Measurements from ENCODE around the gene SLITRK6.
A peak's percentile ranks its signal among the peaks of the same experiment; 100 is the strongest.
"Not testable (repeated sequence)": the region's sequence is repeated elsewhere in the genome, so short reads cannot be mapped to it uniquely, and the experiment has no call there.

The SLITRK6 gene

GRCh38 chr13:85799097-85799582 is at the start of gene SLITRK6:
SLITRK6 (minus strand) TSS chr13:85799419; CDS start chr13:85796508, 2,911 bp downstream.
- no peak for DNase-seq

GRCh38 chr13:85847012-85847411 is 47.8 kb upstream of the SLITRK6 start:
- DNase-seq, result no peak

GRCh38 chr13:85841427-85841826 is 42.2 kb upstream of the SLITRK6 start:
- no peak for DNase-seq

- no peak for DNase-seq
These were observed 34.7 kb upstream of the SLITRK6 start for GRCh38 chr13:85833921-85834320.

- peak; percentile 25 to 62 (median 47) for DNase-seq
These were observed 29.0 kb upstream of the SLITRK6 start for GRCh38 chr13:85828094-85828684.

GRCh38 chr13:85825454-85825853 is 26.2 kb upstream of the SLITRK6 start:
- DNase-seq, result no peak

GRCh38 chr13:85823832-85824231 is 24.6 kb upstream of the SLITRK6 start:
- DNase-seq, result no peak

- no peak for DNase-seq
These were observed 20.3 kb upstream of the SLITRK6 start for GRCh38 chr13:85819513-85819912.

GRCh38 chr13:85816413-85816812 is 17.2 kb upstream of the SLITRK6 start:
- no peak for DNase-seq

- DNase-seq, result no peak
These were observed 13.1 kb upstream of the SLITRK6 start for GRCh38 chr13:85812282-85812681.

- no peak for DNase-seq
These were observed 9.6 kb upstream of the SLITRK6 start for GRCh38 chr13:85808811-85809210.

- DNase-seq, result peak; percentile 55 to 70 (median 63)
These were observed 7.4 kb upstream of the SLITRK6 start for GRCh38 chr13:85806553-85807175.

GRCh38 chr13:85798556-85798955 is 663 bp downstream of the SLITRK6 start:
- DNase-seq, result no peak

- no peak for DNase-seq
These were observed 1.9 kb downstream of the SLITRK6 start for GRCh38 chr13:85797311-85797710.

- DNase-seq, result no peak
These were observed 14.0 kb downstream of the SLITRK6 start for GRCh38 chr13:85785205-85785604.

GRCh38 chr13:85772367-85772766 is 26.9 kb downstream of the SLITRK6 start:
- peak; percentile 36 to 55 (median 55) for DNase-seq

- DNase-seq, result peak in 2 of 3 donors; percentile 6 to 19
These were observed 27.4 kb downstream of the SLITRK6 start for GRCh38 chr13:85771856-85772255.

GRCh38 chr13:85768946-85769345 is 30.3 kb downstream of the SLITRK6 start:
- DNase-seq, result no peak

- DNase-seq, result no peak
These were observed 44.1 kb downstream of the SLITRK6 start for GRCh38 chr13:85755123-85755522.

GRCh38 chr13:85743201-85743770 is 55.9 kb downstream of the SLITRK6 start:
- not testable (repeated sequence) for DNase-seq
